G401 (cell line): Measurements from ENCODE around the gene SBK1. TPM values are rescaled to one million over a fixed set of nuclear protein-coding genes. Genes with fewer than 3 reads are reported as not detected.
A peak's percentile ranks its signal among the peaks of the same experiment; 100 is the strongest.

Experiments
- DNase-seq: peaks from one replicate; pipeline ENCODE4 v3.0.0-alpha.2; 2015; ENCODE audit warnings: low spot score
- in situ Hi-C: cut with HindIII; loops from 2 replicates; pipeline ENCODE4 v1.10.0; 2016; ENCODE audit warnings: low sequenced_read_pairs, mixed read lengths
- total RNA-seq: library from RNA; depleted of rRNA; stranded (reverse); fragments of >200 nt; shearing (Covaris generic); gene quantifications from 2 replicates; pipeline ENCODE4 v1.2.3, GENCODE V29; 2014

SBK1 gene
- total RNA-seq, 1 experiment from 2014 or later: 3.4 TPM

- DNase-seq: no peak
- in situ Hi-C loops: no loop called here
These were observed 11.2 kb upstream of the SBK1 start for GRCh38 chr16:28280881-28281836.

GRCh38 chr16:28282045-28282444, 10.3 kb upstream of the SBK1 start:
- in situ Hi-C loops: no loop called here
- no peak for DNase-seq

DNA sequence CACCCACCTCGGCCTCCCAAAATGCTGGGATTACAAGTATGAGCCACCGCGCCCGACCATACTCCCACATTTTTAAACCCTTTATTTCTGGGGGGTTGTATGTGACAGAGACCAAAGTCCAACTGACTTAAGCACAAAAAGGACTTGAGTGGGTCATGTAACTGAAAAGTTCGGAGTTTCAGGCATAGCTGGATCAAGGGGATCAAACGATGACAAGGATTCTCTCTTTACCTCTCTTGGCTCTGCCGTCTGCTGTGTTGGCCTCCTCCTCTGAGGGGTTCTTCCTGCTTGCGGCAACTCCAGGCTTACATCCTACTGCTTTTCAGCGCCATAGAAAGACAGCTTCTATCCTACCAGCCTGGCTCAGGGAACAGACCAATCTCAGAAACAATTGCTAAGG, 9.2 kb upstream of the SBK1 start:
- no peak for DNase-seq
- in situ Hi-C loops: no loop called here

- in situ Hi-C loops: no loop called here
These were observed 8.3 kb upstream of the SBK1 start for GRCh38 chr16:28283798-28284577.

GRCh38 chr16:28285649-28286048, 6.7 kb upstream of the SBK1 start:
- in situ Hi-C loops: no loop called here
- DNase-seq: no peak

More at GRCh38 chr16:28283798-28284577, 8.3 kb upstream of the SBK1 start:
- peak; percentile 29 for DNase-seq

GRCh38 chr16:28288114-28288513, 4.2 kb upstream of the SBK1 start:
- in situ Hi-C loops: no loop called here
- no peak for DNase-seq

GRCh38 chr16:28289048-28289447, 3.3 kb upstream of the SBK1 start:
- DNase-seq: no peak
- in situ Hi-C loops: no loop called here

- DNase-seq: no peak
- in situ Hi-C loops: no loop called here
These were observed 2.1 kb upstream of the SBK1 start for GRCh38 chr16:28289939-28290858.

GRCh38 chr16:28290859-28291254, 1.5 kb upstream of the SBK1 start:
- no peak for DNase-seq
- in situ Hi-C loops: no loop called here

DNA sequence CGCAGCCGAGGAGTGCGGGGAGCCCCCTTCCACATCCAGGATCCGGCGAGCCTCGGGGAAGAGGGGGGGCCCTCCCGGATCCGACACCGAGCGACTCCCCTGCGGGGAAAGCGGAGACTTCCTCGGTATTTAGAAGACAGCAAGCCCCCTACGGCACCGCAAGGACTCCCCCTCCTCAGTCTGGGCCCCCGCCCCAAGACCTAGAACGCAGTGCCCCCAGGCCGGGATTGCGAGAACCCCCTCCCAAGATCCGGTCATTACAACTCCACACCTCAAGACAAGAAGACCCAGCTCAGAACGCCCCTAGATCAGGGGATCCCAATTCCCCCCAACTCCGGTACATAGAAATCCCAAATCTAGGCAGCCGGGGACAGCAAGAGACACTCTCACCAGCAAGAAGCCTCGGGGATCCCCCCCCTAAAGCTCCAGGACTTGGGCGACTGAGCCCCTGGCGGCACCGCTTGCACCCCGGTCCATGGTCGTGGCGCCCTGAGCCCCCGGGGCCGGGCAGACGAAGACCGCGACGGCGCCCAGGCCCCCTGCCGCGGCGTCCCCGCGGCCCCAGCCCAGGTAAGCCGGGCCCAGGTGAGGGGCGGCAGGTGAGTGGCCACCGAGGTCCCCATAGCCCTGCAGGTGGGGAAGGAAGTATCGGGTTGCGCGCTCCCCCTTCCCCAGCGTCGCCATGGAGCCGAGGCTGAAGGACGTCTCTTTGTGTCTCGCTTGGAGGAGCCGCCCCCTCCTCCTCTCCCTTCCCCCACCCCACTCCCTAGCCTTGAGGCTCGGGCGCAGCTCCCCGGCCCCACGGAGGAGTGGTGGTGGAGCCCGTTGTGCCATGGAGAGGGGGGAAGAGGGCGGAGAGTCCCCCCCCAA, 641 bp downstream of the SBK1 start:
- in situ Hi-C loops: no loop called here
- no peak for DNase-seq

GRCh38 chr16:28293601-28293960, 1.3 kb downstream of the SBK1 start:
- DNase-seq: no peak
- in situ Hi-C loops: no loop called here

DNA sequence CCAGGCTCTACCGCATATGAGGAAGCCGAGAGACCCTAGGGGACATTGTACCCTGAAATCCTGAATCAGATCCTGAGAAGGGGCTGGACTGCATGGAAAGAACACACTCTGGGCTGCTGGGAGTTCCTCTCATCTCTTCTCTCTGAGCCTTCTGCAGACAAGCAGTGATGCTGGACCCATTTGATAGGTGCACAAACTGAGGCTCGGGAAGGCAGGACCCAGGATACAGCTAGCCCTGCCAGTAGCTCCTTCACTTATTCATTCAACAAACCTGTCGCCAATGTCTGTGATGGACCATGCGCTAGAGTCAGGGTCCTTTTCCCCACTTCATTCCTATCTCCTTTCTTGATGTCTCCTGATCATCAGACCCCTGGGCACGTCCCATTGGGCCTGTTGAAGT, 1.9 kb downstream of the SBK1 start:
- no peak for DNase-seq
- in situ Hi-C loops: no loop called here

GRCh38 chr16:28295276-28295675, 3.0 kb downstream of the SBK1 start:
- in situ Hi-C loops: no loop called here
- DNase-seq: peak; percentile 41

DNA sequence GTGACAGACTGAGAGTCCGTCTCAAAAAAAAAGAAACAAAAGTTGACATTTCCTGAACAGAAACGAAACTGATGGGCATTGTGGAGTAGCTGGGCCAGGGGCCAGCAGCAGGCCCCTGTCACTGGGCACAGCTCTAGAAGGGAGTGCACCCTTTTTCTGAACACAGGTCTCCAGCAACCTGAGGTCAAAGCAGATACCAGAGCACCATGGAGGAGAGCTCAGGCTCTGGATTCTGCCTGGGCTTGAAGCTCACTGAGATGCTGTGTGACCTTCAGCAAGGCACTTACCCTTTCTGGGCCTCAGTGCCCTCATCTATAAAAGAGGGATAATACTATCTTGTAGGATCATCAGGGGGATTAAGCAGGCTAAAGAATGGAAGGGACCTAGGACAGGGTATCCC, 5.0 kb downstream of the SBK1 start:
- in situ Hi-C loops: no loop called here

DNA sequence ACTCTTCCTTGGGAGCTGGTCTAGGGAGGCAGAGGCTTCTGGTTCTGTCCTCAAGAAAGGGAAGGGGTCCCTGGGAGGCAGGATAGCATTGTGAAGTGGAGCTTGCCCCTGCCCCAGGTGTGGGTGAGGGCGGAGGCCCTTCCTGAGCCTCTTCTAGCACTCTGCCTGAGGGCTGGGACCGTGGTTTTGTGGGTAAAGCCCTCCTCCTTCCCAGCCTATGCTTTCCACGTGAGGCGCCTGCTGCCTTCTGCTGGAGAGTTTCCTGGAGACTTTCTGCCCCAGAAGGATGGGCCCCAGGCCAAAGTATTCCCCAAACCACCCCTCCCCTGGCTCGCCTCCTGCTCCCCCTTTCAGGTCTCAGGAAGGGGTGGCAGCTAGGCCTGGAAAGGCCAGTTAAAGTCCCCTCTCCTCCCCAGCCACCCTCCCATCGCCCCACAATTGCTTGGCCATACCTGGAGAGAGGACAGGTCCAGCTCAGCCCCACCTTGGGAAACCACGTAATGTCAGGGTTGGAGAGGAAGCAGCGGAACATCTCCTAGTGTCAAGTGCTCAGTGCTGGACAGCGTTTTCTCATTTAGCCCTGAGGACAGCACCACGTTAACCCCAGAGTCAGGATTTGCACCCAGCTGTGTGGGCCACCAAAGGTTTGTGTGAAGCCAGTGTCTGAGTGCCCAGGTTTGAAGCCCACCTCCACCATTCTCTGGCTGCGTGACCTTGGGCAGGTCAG, 5.6 kb downstream of the SBK1 start:
- in situ Hi-C loops: no loop called here

More for the DNA sequence above, 5.0 kb downstream of the SBK1 start:
- no peak for DNase-seq

GRCh38 chr16:28298511-28298878, 6.2 kb downstream of the SBK1 start:
- no peak for DNase-seq
- in situ Hi-C loops: no loop called here

More for the DNA sequence above, 5.6 kb downstream of the SBK1 start:
- no peak for DNase-seq

DNA sequence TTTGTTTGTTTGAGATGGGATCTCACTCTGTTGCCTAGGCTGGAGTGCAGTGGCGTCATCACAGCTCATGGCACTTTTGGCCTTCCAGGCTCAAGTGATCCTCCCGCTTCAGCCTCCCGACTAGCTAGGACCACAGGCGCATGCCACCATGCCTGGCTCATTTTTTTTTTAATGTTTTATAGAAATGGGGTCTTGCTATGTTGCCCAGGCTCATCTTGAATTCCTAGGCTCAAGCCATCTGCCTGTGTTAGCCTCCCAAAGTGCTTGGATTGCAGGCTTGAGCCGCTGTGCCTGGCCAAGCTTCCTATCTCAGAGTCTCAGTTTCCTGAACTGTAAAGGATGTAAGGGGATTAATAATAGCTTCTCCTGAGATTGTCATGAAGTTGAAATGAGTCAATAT, 8.0 kb downstream of the SBK1 start:
- DNase-seq: no peak
- in situ Hi-C loops: no loop called here

GRCh38 chr16:28301154-28301553, 8.8 kb downstream of the SBK1 start:
- in situ Hi-C loops: no loop called here
- DNase-seq: no peak
